Neural cell (in vitro differentiated cells): ENCODE measurements around the gene LDB2. TPM values are rescaled to one million over a fixed set of nuclear protein-coding genes. Genes with fewer than 3 reads are reported as not detected.

Experiments used
- H2AFZ ChIP-seq: fragments of 200-600, 300-800 bp; sonication (generic), shearing (Covaris generic); 2 replicates; pipeline ENCODE4 v1.6.0; 2014; ENCODE audit warnings: low read depth, mild to moderate bottlenecking, antibody characterized with exemption, low read length, moderate library complexity
- H3F3A ChIP-seq: fragments of 200-600 bp; shearing (Covaris generic); 2 replicates; pipeline ENCODE4 v1.6.1; 2016; ENCODE audit warnings: mild to moderate bottlenecking, moderate library complexity, mixed read lengths, antibody characterized with exemption, low read length; ENCODE audit not compliant: insufficient read depth, poor library complexity, severe bottlenecking
- H3K27ac ChIP-seq: fragments of 200-600, 300-800 bp; sonication (generic), shearing (Covaris generic); 2 replicates; pipeline ENCODE4 v1.5.1; 2014; ENCODE audit warnings: mild to moderate bottlenecking, low read length, moderate library complexity
- H3K27me3 ChIP-seq: fragments of 300-800, 200-600 bp; sonication (generic), shearing (Covaris generic); 2 replicates; pipeline ENCODE4 v1.6.0; 2014; ENCODE audit warnings: mild to moderate bottlenecking, low read depth, low read length, moderate library complexity; ENCODE audit not compliant: insufficient read depth
- H3K36me3 ChIP-seq: fragments of 300-800, 200-600 bp; sonication (generic), shearing (Covaris generic); 2 replicates; pipeline ENCODE4 v1.5.1; 2014; ENCODE audit warnings: mild to moderate bottlenecking, antibody characterized with exemption, low read length, moderate library complexity; ENCODE audit not compliant: insufficient read depth
- H3K4me2 ChIP-seq: fragments of 300-800, 200-600 bp; sonication (generic), shearing (Covaris generic); 2 replicates; pipeline ENCODE4 v1.6.0; 2014; ENCODE audit warnings: mild to moderate bottlenecking, low read length
- H3K4me3 ChIP-seq: fragments of 300-800, 200-600 bp; sonication (generic), shearing (Covaris generic); 2 replicates; pipeline ENCODE4 v1.5.1; 2014; ENCODE audit warnings: mild to moderate bottlenecking, low read length, moderate library complexity
- H3K79me2 ChIP-seq: fragments of 200-600 bp; shearing (Covaris generic); replicated peaks from 2 replicates; pipeline ENCODE4 v1.6.0; 2014; ENCODE audit warnings: mild to moderate bottlenecking, low read length, moderate library complexity; ENCODE audit not compliant: insufficient read depth
- H3K9ac ChIP-seq: fragments of 300-800, 200-600 bp; sonication (generic), shearing (Covaris generic); 2 replicates; pipeline ENCODE4 v1.6.1; 2016; ENCODE audit warnings: mild to moderate bottlenecking, low read length, mixed read lengths
- H3K9me2 ChIP-seq: fragments of 200-600 bp; shearing (Covaris generic); 2 replicates; pipeline ENCODE4 v1.6.1; 2016; ENCODE audit warnings: mild to moderate bottlenecking, low read length, mixed read lengths; ENCODE audit not compliant: insufficient read depth
- H3K9me3 ChIP-seq: fragments of 200-600, 300-800 bp; sonication (generic), shearing (Covaris generic); 2 replicates; pipeline ENCODE4 v1.6.1; 2016; ENCODE audit warnings: mild to moderate bottlenecking, mixed run types, low read length, moderate library complexity, mixed read lengths
- H4K20me1 ChIP-seq: fragments of 200-600 bp; shearing (Covaris generic); 2 replicates; pipeline ENCODE4 v1.6.1; 2016; ENCODE audit warnings: mild to moderate bottlenecking, mixed run types; ENCODE audit not compliant: insufficient read depth
- EP300 ChIP-seq: fragments of 450-650 bp; conservative IDR thresholded peaks from 2 replicates; pipeline ENCODE4 v1.6.1; 2014; ENCODE audit warnings: antibody characterized with exemption, mild to moderate bottlenecking, moderate library complexity; ENCODE audit not compliant: poor library complexity, severe bottlenecking
- EZH2 ChIP-seq: fragments of 200-600, 300-800 bp; shearing (Covaris generic), sonication (generic); IDR thresholded peaks from 2 replicates; pipeline ENCODE4 v1.6.1; 2014; ENCODE audit warnings: antibody characterized with exemption, low read length, borderline replicate concordance, mild to moderate bottlenecking; ENCODE audit not compliant: insufficient read depth, poor library complexity, severe bottlenecking
- MXI1 ChIP-seq: fragments of 450-650 bp; conservative IDR thresholded peaks from 2 replicates; pipeline ENCODE4 v1.6.1; 2014; ENCODE audit warnings: antibody characterized with exemption, mild to moderate bottlenecking; ENCODE audit not compliant: poor library complexity, severe bottlenecking
- POLR2AphosphoS5 ChIP-seq: IDR thresholded peaks from 2 replicates; pipeline ENCODE4 v1.6.1; 2012
- RAD21 ChIP-seq: fragments of 450-650 bp; conservative IDR thresholded peaks from 2 replicates; pipeline ENCODE4 v1.6.1; 2014; ENCODE audit warnings: antibody characterized with exemption, mild to moderate bottlenecking, moderate library complexity
- SMC3 ChIP-seq: fragments of 450-650 bp; conservative IDR thresholded peaks from 2 replicates; pipeline ENCODE4 v1.6.1; 2014; ENCODE audit warnings: antibody characterized with exemption, mild to moderate bottlenecking, moderate library complexity; ENCODE audit not compliant: poor library complexity
- TAF1 ChIP-seq: IDR thresholded peaks from 2 replicates; pipeline ENCODE4 v1.6.1; 2012; ENCODE audit warnings: low read depth
- polyA plus RNA-seq: library from polyadenylated mRNA; depleted of rRNA; stranded (reverse); fragments of >200 nt; gene quantifications from 2 replicates; pipeline ENCODE4 v1.2.3, GENCODE V29; 2014
- TF ChIP-seq, protein P1 (sequence below): fragments of 450-650 bp; IDR thresholded peaks from 2 replicates; pipeline ENCODE4 v1.5.1; 2014; ENCODE audit warnings: antibody characterized with exemption, mild to moderate bottlenecking, moderate library complexity; ENCODE audit not compliant: poor library complexity, severe bottlenecking
- TF ChIP-seq, protein P2 (sequence below): IDR thresholded peaks from 2 replicates; pipeline ENCODE4 v1.6.1; 2012; ENCODE audit warnings: borderline replicate concordance

LDB2 gene
- polyA plus RNA-seq, 1 donor from 2014 or later = 58.9 TPM

DNA sequence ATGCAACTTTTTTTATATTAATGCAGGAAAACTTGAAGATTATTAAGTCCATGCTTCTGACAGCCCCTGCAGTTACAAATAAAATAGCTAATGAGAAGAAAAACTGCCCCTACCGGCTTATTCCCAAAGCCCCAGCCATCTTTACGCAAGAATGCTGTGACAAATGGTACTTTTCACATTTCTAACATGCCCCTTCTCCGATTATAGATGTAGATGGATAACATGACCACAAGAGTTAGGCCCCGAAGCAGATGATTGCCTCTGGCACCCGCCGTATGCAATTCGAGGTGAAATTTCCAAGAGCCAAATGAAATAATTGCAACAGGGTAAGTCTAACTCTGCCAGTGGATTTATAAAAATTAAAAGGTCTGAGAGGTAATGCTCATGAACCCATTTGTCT, 352.8 kb downstream of the LDB2 start:
- H3K9me3 ChIP-seq = no peaks in the 10 kb centered on the region
- TF ChIP-seq EP300 (no peak), SMC3 (no peak), MXI1 (no peak), POLR2AphosphoS5 (no peak), TAF1 (no peak), RAD21 (no peak)
- H2AFZ ChIP-seq = no peak overlapping the region
- H3K27me3 ChIP-seq = no peaks in the 10 kb centered on the region
- H3K36me3 ChIP-seq = no peaks in the 10 kb centered on the region
- H4K20me1 ChIP-seq = no peaks in the 10 kb centered on the region
- H3K79me2 ChIP-seq = no peaks in the 10 kb centered on the region
- no peak overlapping the region for H3K9ac ChIP-seq
- H3K4me3 ChIP-seq = no peak overlapping the region
- H3K27ac ChIP-seq = no peak overlapping the region
- no peaks in the 10 kb centered on the region for H3K9me2 ChIP-seq
- no peaks in the 10 kb centered on the region for H3F3A ChIP-seq
- H3K4me2 ChIP-seq = no peak overlapping the region

DNA sequence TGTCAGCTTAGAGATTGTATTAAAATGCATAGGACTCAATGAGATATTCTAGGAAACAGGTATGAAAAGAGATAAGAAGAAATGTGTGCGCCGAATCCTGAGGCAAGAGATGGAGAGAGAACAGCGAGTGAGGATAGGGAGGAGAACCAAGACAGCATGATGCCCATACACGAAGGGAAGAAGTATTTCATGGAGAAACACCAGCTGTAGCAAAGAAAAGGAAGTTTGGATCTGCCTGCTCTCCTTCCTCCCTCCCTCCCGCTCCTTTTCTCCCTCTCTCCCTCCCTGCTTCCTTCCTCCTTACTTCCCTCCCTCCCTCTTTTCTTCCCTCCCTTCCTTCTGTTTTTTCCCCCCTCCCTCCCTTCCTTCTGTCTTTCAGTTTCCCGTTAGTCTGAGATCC, 353.6 kb downstream of the LDB2 start:
- Histone ChIP-seq H4K20me1 (no peaks in the 10 kb centered on the region), H3K79me2 (no peaks in the 10 kb centered on the region), H3K36me3 (no peaks in the 10 kb centered on the region), H3K4me2 (no peak overlapping the region), H3K9ac (no peak overlapping the region), H2AFZ (no peak overlapping the region), H3F3A (no peaks in the 10 kb centered on the region), H3K27ac (no peak overlapping the region), H3K9me3 (no peaks in the 10 kb centered on the region), H3K4me3 (no peak overlapping the region), H3K27me3 (no peaks in the 10 kb centered on the region), H3K9me2 (no peaks in the 10 kb centered on the region)
- TF ChIP-seq, protein P1, sequence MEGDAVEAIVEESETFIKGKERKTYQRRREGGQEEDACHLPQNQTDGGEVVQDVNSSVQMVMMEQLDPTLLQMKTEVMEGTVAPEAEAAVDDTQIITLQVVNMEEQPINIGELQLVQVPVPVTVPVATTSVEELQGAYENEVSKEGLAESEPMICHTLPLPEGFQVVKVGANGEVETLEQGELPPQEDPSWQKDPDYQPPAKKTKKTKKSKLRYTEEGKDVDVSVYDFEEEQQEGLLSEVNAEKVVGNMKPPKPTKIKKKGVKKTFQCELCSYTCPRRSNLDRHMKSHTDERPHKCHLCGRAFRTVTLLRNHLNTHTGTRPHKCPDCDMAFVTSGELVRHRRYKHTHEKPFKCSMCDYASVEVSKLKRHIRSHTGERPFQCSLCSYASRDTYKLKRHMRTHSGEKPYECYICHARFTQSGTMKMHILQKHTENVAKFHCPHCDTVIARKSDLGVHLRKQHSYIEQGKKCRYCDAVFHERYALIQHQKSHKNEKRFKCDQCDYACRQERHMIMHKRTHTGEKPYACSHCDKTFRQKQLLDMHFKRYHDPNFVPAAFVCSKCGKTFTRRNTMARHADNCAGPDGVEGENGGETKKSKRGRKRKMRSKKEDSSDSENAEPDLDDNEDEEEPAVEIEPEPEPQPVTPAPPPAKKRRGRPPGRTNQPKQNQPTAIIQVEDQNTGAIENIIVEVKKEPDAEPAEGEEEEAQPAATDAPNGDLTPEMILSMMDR = no peak
- no peak for TF ChIP-seq SMC3
- TF ChIP-seq EZH2 = no peak
- TF ChIP-seq EP300 = no peak
- no peak for TF ChIP-seq MXI1
- no peak for TF ChIP-seq TAF1
- TF ChIP-seq POLR2AphosphoS5 = no peak
- TF ChIP-seq, protein P2, sequence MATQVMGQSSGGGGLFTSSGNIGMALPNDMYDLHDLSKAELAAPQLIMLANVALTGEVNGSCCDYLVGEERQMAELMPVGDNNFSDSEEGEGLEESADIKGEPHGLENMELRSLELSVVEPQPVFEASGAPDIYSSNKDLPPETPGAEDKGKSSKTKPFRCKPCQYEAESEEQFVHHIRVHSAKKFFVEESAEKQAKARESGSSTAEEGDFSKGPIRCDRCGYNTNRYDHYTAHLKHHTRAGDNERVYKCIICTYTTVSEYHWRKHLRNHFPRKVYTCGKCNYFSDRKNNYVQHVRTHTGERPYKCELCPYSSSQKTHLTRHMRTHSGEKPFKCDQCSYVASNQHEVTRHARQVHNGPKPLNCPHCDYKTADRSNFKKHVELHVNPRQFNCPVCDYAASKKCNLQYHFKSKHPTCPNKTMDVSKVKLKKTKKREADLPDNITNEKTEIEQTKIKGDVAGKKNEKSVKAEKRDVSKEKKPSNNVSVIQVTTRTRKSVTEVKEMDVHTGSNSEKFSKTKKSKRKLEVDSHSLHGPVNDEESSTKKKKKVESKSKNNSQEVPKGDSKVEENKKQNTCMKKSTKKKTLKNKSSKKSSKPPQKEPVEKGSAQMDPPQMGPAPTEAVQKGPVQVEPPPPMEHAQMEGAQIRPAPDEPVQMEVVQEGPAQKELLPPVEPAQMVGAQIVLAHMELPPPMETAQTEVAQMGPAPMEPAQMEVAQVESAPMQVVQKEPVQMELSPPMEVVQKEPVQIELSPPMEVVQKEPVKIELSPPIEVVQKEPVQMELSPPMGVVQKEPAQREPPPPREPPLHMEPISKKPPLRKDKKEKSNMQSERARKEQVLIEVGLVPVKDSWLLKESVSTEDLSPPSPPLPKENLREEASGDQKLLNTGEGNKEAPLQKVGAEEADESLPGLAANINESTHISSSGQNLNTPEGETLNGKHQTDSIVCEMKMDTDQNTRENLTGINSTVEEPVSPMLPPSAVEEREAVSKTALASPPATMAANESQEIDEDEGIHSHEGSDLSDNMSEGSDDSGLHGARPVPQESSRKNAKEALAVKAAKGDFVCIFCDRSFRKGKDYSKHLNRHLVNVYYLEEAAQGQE = no peak
- TF ChIP-seq RAD21 = no peak
